G401 (cell line): ENCODE results near the gene DHRS9. TPM values are rescaled to one million over a fixed set of nuclear protein-coding genes. Genes with fewer than 3 reads are reported as not detected.
"Not testable (repeated sequence)": the region's sequence is repeated elsewhere in the genome, so short reads cannot be mapped to it uniquely, and the experiment has no call there.

Experiments
- DNase-seq: peaks from one replicate; pipeline ENCODE4 v3.0.0-alpha.2; 2015; ENCODE audit warnings: low spot score
- in situ Hi-C: cut with HindIII; loops from 2 replicates; pipeline ENCODE4 v1.10.0; 2016; ENCODE audit warnings: low sequenced_read_pairs, mixed read lengths
- total RNA-seq: library from RNA; depleted of rRNA; stranded (reverse); fragments of >200 nt; shearing (Covaris generic); gene quantifications from 2 replicates; pipeline ENCODE4 v1.2.3, GENCODE V29; 2014

DHRS9 gene
- total RNA-seq, 1 experiment from 2014 or later: not detected

- in situ Hi-C loops, DNase-seq: not testable (repeated sequence)
Observed at GRCh38 chr2:169064199-169064598, 5.2 kb upstream of the DHRS9 start.

- in situ Hi-C loops: no loop called here
- DNase-seq: no peak
Observed at GRCh38 chr2:169065422-169065821, 3.9 kb upstream of the DHRS9 start.

GRCh38 chr2:169065864-169066517 lies 3.4 kb upstream of the DHRS9 start:
- no peak for DNase-seq

GRCh38 chr2:169066897-169067296 lies 2.5 kb upstream of the DHRS9 start:
- in situ Hi-C loops: no loop called here
- no peak for DNase-seq

More at GRCh38 chr2:169065864-169066517, 3.4 kb upstream of the DHRS9 start:
- in situ Hi-C loops: no loop called here

- no peak for DNase-seq
- in situ Hi-C loops: no loop called here
Observed at GRCh38 chr2:169069833-169070232, 470 bp downstream of the DHRS9 start.

GRCh38 chr2:169071455-169071854 lies 2.1 kb downstream of the DHRS9 start:
- no peak for DNase-seq
- in situ Hi-C loops: no loop called here

GRCh38 chr2:169072163-169072925 lies 3.0 kb downstream of the DHRS9 start:
- DNase-seq: no peak
- in situ Hi-C loops: no loop called here

GRCh38 chr2:169073211-169073962 lies 4.0 kb downstream of the DHRS9 start:
- in situ Hi-C loops: no loop called here
- DNase-seq: no peak

GRCh38 chr2:169073963-169074751 lies 4.8 kb downstream of the DHRS9 start:
- DNase-seq: no peak
- in situ Hi-C loops: no loop called here

GRCh38 chr2:169077674-169078240 lies 8.4 kb downstream of the DHRS9 start:
- in situ Hi-C loops: no loop called here
- no peak for DNase-seq

- in situ Hi-C loops: no loop called here
- DNase-seq: no peak
Observed at GRCh38 chr2:169080250-169081069, 11.1 kb downstream of the DHRS9 start.

GRCh38 chr2:169081551-169081950 lies 12.2 kb downstream of the DHRS9 start:
- no peak for DNase-seq
- in situ Hi-C loops: no loop called here

GRCh38 chr2:169082995-169083394 lies 13.6 kb downstream of the DHRS9 start:
- DNase-seq: no peak

GRCh38 chr2:169086893-169087467 lies 17.6 kb downstream of the DHRS9 start:
- in situ Hi-C loops: no loop called here

More at GRCh38 chr2:169082995-169083394, 13.6 kb downstream of the DHRS9 start:
- in situ Hi-C loops: no loop called here

GRCh38 chr2:169087757-169088379 lies 18.5 kb downstream of the DHRS9 start:
- in situ Hi-C loops: no loop called here
- DNase-seq: no peak

More at GRCh38 chr2:169086893-169087467, 17.6 kb downstream of the DHRS9 start:
- DNase-seq: no peak

GRCh38 chr2:169089182-169089581 lies 19.8 kb downstream of the DHRS9 start:
- in situ Hi-C loops: no loop called here
- DNase-seq: no peak

GRCh38 chr2:169090133-169090820 lies 20.9 kb downstream of the DHRS9 start:
- DNase-seq: peak; percentile 25
- in situ Hi-C loops: no loop called here
